ENCODE data around the gene CABLES1.

GRCh38 chr18:23227726-23228070 lies 92.4 kb downstream of the CABLES1 start:
- TF ChIP-seq CTCF (IDR thresholded peaks at IDR 0.05; ENCODE audit: insufficient read depth, low read length) (no peak), SPI1 (IDR thresholded peaks at IDR 0.05; ENCODE audit: borderline replicate concordance, low read depth) (no peak)

All from HL-60 (cell line).